GM18498 (cell line): ENCODE data around the gene MICU2.
"Not testable (repeated sequence)": the region's sequence is repeated elsewhere in the genome, so short reads cannot be mapped to it uniquely, and the experiment has no call there.

Experiments used
- ATAC-seq: cut with Tn5 transposase; IDR thresholded peaks from one replicate; pipeline ENCODE4 v1.9.1; 2021; ENCODE audit warnings: mild to moderate bottlenecking, moderate library complexity; ENCODE audit not compliant: unreplicated experiment

MICU2 gene

GRCh38 chr13:21595546-21595822, 8.5 kb downstream of the MICU2 start:
- peak; percentile 72 for ATAC-seq

- peak; percentile 64 for ATAC-seq
Observed at GRCh38 chr13:21594715-21595545, 9.0 kb downstream of the MICU2 start.

GRCh38 chr13:21590665-21591456, 13.1 kb downstream of the MICU2 start:
- not testable (repeated sequence) for ATAC-seq

- no peak for ATAC-seq
Observed at GRCh38 chr13:21590231-21590630, 13.7 kb downstream of the MICU2 start.

GRCh38 chr13:21589510-21589909, 14.5 kb downstream of the MICU2 start:
- ATAC-seq: not testable (repeated sequence)

GRCh38 chr13:21588411-21588810, 15.6 kb downstream of the MICU2 start:
- ATAC-seq: not testable (repeated sequence)

- ATAC-seq: no peak
Observed at GRCh38 chr13:21584973-21585592, 18.9 kb downstream of the MICU2 start.

- ATAC-seq: no peak
Observed at GRCh38 chr13:21583478-21583877, 20.5 kb downstream of the MICU2 start.

GRCh38 chr13:21580736-21581135, 23.2 kb downstream of the MICU2 start:
- no peak for ATAC-seq

GRCh38 chr13:21579754-21580316, 24.1 kb downstream of the MICU2 start:
- peak; percentile 86 for ATAC-seq

- no peak for ATAC-seq
Observed at GRCh38 chr13:21578748-21579147, 25.2 kb downstream of the MICU2 start.

- ATAC-seq: no peak
Observed at GRCh38 chr13:21576426-21576825, 27.5 kb downstream of the MICU2 start.

- no peak for ATAC-seq
Observed at GRCh38 chr13:21573920-21574712, 29.9 kb downstream of the MICU2 start.

GRCh38 chr13:21569686-21570085, 34.3 kb downstream of the MICU2 start:
- ATAC-seq: no peak

GRCh38 chr13:21568854-21569253, 35.1 kb downstream of the MICU2 start:
- no peak for ATAC-seq

- ATAC-seq: peak; percentile 72
Observed at GRCh38 chr13:21567714-21568113, 36.3 kb downstream of the MICU2 start.

- no peak for ATAC-seq
Observed at GRCh38 chr13:21557995-21558394, 46.0 kb downstream of the MICU2 start.

GRCh38 chr13:21556051-21556450, 47.9 kb downstream of the MICU2 start:
- no peak for ATAC-seq

GRCh38 chr13:21553261-21553660, 50.7 kb downstream of the MICU2 start:
- ATAC-seq: not testable (repeated sequence)

GRCh38 chr13:21550918-21551317, 53.1 kb downstream of the MICU2 start:
- ATAC-seq: no peak

GRCh38 chr13:21549633-21550032, 54.3 kb downstream of the MICU2 start:
- ATAC-seq: no peak
